CD4-positive, alpha-beta T cell treated with Interleukin-4 for 4 hours (primary cell): ENCODE results near the gene MDM2.
"Not testable (repeated sequence)": the region's sequence is repeated elsewhere in the genome, so short reads cannot be mapped to it uniquely, and the experiment has no call there.

ENCODE experiments used
- DNase-seq: peaks from one replicate; pipeline ENCODE4 v3.0.0-alpha.2; 2020

MDM2 gene

DNA sequence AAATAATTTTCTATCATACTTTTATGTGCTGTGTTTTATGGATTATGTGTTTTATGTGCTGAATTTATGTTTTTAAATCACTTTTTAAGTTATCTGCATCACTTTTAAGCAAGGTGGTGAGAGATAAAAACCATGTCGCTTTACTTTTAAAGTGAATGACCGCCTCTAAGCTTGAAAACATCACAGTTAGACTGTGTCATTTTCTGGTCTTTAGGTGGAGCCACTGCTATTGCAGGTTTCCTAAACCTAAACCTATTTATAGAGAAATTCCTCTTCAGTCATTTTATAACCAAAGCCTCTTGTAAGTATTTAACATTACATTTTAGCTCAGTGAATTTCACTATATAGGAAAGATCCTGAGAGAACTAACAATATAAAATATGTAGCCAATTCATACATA lies 21.0 kb upstream of the MDM2 start:
- DNase-seq, result no peak

DNA sequence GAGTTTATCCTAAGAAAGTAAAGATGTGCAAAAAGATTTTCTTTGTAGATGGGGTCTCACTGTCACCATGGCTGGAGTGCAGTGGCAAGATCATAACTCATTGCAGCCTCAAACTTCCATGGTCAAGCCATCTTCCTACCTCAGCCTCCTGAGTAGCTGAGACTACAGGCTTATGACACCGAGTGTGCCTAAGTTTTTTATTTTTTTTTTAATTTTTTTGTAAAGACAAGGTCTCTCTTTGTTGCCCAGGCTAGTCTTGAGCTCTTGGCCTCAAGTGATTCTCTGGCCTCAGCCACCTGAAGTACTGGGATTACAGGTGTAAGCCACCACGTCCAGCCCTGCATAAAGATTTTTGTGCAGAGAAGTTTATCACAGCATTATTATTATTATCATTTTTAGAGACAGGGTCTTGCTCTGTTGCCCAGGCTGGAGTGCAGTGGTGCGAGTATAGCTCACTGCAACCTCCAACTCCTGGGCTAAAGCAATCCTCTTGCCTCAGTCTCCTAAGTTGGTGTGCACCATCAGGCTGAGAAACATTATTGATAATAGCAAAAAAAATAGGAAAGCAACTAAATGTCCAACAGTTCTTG lies 19.3 kb upstream of the MDM2 start:
- DNase-seq, result no peak

DNA sequence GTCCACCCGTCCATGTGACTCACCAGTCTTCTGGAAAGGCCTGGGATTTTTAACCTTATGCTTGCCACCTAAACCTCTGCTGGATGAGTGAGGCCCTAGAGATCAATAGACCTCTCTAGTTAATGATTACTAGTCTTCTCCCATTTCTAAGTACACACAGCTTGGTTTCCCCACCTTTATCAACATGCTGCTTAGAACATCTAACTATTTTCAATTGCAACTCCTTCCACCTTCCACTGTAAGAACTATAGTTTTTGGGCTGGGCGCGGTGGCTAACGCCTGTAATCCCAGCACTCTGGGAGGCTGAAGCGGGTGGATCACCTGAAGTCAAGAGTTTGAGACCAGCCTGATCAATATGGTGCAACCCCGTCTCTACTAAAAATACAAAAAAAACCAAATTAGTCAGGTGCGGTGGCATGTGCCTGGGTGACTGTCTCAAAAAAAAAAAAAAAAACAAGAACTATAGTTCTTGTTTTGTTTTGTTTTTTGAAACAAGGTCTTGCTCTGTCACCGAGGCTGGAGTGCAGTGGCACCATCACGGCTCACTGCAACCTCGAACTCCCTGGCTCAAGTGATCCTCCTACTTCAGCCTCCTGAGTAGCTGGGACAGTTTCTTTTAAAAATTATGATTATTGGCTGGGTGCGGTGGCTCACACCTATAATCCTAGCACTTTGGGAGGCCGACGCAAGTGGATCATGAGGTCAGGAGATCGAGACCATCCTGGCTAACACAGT lies 18.7 kb upstream of the MDM2 start:
- no peak for DNase-seq

DNA sequence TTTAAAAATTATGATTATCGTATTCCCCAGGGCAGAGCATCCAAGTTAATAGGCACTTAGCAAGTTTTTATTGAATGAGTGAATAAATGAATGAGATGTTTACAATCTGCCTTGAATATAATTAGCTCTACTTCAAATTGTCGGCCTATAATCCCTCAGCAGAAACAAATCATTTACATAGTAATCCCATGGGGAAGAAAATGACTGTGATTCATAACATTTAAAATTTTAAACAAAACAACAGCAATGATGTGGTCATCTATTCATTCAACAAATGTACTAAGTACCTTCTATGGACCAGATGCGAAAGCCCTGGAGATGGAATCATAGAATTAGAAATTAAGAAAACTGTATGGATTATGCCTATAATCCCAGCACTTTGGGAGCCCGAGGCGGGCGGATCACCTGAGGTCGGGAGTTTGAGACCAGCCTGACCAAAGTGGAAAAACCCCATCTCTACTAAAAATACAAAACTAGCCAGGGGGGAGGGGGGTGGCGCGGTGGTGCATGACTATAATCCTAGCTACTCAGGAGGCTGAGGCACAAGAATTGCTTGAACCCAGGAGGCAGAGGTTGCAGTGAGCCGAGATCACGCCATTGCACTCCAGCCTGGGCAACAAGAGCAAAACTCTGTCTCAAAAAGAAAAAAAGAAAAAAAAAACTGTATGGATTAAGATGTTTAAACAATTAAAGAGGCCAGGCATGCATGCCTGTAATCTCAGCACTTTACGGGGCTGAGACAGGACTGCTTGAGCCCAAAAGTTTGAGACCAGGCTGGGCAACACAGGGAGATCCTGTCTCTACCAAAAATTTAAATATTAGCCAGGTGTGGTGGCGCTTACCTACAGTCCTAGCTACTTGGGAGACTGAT lies 17.7 kb upstream of the MDM2 start:
- no peak for DNase-seq

- no peak for DNase-seq
Measured at GRCh38 chr12:68790952-68791234, 17.1 kb upstream of the MDM2 start.

GRCh38 chr12:68791897-68792481 lies 16.0 kb upstream of the MDM2 start:
- DNase-seq, result no peak

GRCh38 chr12:68792952-68793351 lies 15.0 kb upstream of the MDM2 start:
- DNase-seq, result peak; percentile 43

DNA sequence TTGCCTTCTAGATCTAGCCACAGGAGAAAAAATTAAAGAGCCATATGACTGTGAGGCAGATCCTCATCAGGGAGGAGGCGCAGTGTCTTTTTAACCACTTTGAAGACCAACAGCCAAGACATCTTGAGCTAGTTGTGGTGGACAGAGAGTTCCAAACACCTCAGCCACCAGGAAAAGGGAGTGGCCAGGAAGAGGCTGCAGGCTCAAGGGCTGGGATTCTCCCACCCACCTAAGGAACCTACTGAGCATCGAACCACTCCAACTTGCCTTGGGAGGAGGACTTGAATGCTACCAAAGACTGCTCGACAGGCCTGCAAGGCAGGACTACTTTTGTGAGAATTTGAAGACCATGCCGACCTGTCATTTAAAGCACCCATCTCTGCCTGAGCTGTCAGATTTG lies 14.5 kb upstream of the MDM2 start:
- no peak for DNase-seq

- DNase-seq, result no peak
Measured at GRCh38 chr12:68793975-68794652, 13.9 kb upstream of the MDM2 start.

DNA sequence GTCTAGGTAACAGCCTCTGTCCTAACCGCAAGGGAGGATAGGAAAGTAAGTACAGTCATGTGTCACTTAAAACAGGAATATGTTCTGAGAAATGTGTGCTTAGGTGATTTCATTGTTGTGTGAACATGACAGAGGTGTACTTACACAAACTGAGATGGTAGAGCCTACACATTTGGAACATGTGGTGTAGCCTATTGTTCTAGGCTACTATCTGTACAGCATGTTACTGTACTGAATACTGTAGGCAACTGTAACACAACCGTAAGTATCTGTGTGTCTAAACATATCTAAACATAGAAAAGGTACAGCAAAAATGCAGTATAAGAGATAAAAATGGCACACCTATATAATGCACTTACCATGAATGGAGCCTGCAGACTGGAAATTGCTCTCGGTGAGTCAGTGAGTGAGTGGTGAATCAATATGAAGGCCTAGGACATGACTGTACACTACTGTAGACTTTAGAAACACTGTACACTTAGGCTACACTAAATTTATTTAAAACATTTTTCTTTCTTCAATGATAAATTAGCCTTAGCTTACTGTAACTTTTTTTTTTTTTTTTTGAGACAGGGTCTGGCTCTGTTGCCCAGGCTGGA lies 13.2 kb upstream of the MDM2 start:
- no peak for DNase-seq

GRCh38 chr12:68796399-68796798 lies 11.6 kb upstream of the MDM2 start:
- no peak for DNase-seq

DNA sequence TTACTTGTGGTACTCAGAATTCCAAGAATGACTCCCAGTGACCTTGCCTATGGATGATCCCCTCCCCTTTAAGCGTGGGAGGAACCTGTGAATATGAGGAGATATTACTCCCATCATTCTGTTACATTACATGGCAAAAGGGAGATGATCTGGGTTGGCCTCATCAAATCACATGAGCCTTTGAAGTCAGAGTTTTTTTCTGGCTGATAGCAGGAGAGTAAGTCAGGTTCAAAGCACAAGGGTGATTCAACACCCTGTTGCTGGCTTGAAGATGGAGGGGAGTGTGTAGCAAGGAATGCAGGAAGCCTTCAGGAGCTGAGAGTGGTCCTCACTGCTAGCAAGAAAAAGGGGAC lies 9.1 kb upstream of the MDM2 start:
- no peak for DNase-seq

GRCh38 chr12:68800294-68800693 lies 7.7 kb upstream of the MDM2 start:
- DNase-seq, result no peak

- DNase-seq, result not testable (repeated sequence)
Measured at GRCh38 chr12:68801124-68801523, 6.9 kb upstream of the MDM2 start.

DNA sequence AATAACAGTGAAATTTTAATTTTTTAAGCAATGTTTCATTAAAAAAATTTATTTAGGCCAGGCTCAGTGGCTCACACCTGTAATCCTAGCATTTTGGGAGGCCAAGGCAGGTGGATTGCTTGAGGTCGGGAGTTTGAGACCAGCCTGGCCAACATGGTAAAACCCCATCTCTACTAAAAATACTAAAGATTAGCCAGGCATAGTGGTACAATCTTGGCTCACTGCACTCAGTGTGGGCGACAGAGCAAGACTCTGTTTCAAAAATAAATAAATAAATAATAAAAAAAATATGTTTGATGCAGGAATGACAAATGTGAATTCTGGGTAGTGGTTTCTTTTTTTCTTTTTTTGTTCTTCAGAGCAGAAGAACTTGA lies 5.6 kb upstream of the MDM2 start:
- not testable (repeated sequence) for DNase-seq

DNA sequence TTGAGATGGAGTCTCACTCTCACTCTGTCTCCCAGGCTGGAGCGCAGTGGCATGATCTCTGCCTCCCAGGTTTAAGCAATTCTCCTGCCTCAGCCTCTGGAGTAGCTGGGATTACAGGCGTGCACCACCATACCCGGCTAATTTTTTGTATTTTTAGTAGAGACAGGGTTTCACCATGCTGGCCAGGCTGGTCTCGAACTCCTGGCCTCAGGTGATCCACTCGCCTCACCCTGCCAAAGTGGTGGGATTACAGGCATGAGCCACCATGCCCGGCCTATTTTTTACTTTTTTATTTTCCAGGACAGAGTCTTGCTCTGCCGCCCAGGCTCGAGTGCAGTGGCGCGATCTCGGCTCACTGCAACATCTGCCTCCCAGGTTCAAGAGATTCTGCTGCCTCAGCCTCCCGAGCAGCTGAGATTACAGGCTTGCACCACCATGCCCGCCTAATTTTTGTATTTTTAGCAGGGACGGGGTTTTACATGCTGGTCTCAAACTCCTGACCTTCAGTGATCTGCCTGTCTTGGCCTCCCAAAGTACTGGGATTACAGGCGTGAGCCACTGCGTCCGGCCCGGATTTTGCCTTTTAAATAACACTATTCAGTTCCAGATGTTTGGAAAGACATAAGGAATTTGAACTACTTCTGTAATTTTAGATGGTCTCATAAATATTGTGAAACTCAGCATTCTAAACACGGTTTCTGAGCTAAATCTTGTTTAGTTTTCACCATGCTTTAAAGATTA lies 4.9 kb upstream of the MDM2 start:
- not testable (repeated sequence) for DNase-seq

DNA sequence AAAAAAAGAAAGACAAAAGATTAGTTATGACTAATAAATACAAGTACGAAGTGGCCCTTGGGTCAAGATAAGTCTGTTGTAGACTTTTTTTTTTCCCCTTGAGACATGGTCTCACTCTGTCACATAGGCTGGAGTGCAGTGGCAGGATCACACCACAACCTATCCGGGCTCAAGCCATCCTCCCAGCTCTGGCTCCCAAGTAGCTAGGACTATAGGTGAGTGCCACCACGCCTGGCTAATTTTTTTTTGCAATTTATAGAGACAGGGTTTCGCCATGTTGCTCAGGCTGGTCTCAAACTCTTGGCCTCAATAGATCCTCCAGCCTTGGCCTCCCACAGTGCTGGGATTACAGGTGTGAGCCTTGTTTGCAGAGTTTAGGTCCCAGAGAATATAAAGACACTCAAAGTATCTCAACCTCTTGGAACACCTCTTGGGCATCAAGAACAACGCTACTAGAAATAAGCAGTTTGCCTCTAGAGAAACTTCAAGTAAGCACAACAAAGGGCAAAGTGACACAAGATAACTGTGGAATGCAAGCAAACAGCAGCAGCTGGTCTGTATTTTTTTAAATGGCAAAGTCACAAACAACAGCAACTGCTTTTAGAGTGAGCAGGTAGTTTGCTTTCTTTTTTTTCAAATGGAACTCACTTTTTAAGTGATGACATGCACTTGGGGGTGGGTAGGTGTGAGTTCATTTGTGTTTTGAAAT lies 3.9 kb upstream of the MDM2 start:
- DNase-seq, result no peak

DNA sequence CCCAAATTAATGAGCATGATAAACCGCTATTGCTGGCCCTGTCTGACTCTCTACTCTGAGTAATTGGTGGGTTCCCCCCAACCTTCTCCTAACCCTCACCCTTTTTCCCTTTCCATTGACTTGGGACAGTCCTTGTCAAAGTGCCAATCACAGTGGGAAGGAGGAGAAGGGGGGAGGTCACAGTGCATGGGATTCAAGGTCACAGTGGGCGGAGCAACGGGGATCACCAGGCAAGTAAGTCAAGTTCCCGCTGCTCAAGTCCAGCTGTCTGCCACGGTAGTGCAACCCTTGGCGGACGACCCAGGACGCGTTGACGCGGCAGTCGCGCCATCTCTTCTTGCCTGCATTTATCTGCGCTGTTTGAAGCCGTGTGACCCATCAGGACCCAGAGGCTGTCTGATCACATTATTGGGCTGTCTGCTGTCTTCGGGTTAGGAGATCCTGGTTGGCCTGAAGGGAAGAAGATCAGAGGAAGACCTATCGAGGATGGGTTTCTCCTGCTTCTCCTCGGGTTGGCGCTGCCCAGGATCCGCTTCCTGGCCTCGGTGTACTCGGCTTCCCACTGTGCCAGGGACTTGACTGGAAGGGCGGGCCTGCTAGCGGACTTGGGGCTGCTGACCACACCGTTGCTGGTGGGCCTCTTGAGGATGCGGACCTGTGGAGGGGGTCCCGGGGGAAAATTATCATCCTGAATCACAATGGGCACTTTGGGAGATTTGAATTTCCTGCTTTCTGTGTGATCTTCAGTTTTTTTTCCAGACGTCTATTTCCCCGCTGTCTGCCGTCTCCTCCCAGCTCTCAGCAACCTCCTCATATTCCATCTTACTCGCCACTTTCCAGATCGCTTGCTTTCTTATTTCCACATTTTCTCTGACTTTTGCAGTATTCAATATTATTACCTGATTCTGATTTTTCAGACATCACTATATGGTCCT lies 3.1 kb upstream of the MDM2 start:
- DNase-seq, result no peak

DNA sequence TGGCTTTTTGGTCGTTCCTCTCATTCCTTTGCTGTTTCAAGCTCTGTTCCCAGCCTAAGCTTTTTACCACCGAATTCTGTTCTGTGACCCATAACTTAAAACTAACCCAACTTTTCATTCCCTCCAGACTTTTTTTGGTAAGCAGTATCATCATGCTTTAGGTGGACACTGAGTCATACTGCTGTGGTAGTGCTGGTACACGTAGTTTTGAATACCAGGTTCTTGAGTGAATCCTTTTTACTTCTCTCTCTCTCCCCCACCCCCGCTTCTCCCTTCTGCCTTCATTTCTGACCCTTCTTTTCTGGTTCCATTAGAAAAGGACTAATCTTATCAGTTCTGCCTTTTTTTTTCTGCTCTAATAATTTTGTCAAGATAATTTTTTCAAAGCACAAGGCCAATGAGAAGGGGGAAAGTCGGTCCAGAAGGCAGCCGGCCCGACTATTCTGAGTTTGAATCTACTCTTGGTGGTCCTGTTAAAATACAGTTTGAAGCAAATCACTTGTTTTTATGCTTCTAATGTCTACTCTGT lies 2.3 kb upstream of the MDM2 start:
- no peak for DNase-seq
